HL-60 (cell line): ENCODE data around the gene GABRB1.

ENCODE experiments used
- DNase-seq, 2 experiments: peaks; one replicate each; pipeline ENCODE4 v3.0.0-alpha.2; 2010 to 2020; ENCODE audit warnings: low read depth in 1 of 2, low spot score in 1 of 2
- H3K27ac ChIP-seq: fragments of 250-450 bp; sonication (Bioruptor Pico); replicated peaks from 2 replicates; pipeline ENCODE4 v1.5.1; 2020; ENCODE audit warnings: mild to moderate bottlenecking, moderate library complexity
- H3K27me3 ChIP-seq: fragments of 250-450 bp; sonication (Bioruptor Pico); 2 replicates; pipeline ENCODE4 v1.5.1; 2021; ENCODE audit warnings: mild to moderate bottlenecking, moderate library complexity; ENCODE audit not compliant: insufficient read depth, poor library complexity, severe bottlenecking
- H3K4me3 ChIP-seq: replicated peaks from 2 replicates; pipeline ENCODE4 v1.5.1; 2011; ENCODE audit warnings: mild to moderate bottlenecking, control low read depth, low read length; ENCODE audit not compliant: insufficient read depth
- CTCF ChIP-seq: IDR thresholded peaks from one replicate; pipeline ENCODE4 v1.5.1; 2011; ENCODE audit warnings: low read length, control low read depth, inconsistent platforms; ENCODE audit not compliant: insufficient read depth
- GABPA ChIP-seq: IDR thresholded peaks from 2 replicates; pipeline ENCODE4 v1.6.1; 2012; ENCODE audit warnings: low read depth
- POLR2AphosphoS5 ChIP-seq: IDR thresholded peaks from 2 replicates; pipeline ENCODE4 v1.6.1; 2012; ENCODE audit warnings: low read depth
- REST ChIP-seq: IDR thresholded peaks from 2 replicates; pipeline ENCODE4 v1.6.1; 2012; ENCODE audit warnings: low read depth; ENCODE audit not compliant: insufficient replicate concordance
- SPI1 ChIP-seq: IDR thresholded peaks from 2 replicates; pipeline ENCODE4 v1.6.1; 2012; ENCODE audit warnings: low read depth, mild to moderate bottlenecking, borderline replicate concordance

GABRB1 gene

GRCh38 chr4:47195706-47196105 lies 164.3 kb downstream of the GABRB1 start:
- DNase-seq = no peak

GRCh38 chr4:47198791-47199190 lies 167.4 kb downstream of the GABRB1 start:
- no peak overlapping the region for H3K4me3 ChIP-seq
- no peak for DNase-seq
- H3K27me3 ChIP-seq = no peaks in the 10 kb centered on the region
- TF ChIP-seq REST (no peak), CTCF (no peak), GABPA (no peak), SPI1 (no peak), POLR2AphosphoS5 (no peak)
- no peak overlapping the region for H3K27ac ChIP-seq

More at GRCh38 chr4:47195706-47196105, 164.3 kb downstream of the GABRB1 start:
- Histone ChIP-seq H3K27ac (no peak overlapping the region), H3K4me3 (no peak overlapping the region), H3K27me3 (no peaks in the 10 kb centered on the region)
- TF ChIP-seq CTCF (no peak), GABPA (no peak), REST (no peak), POLR2AphosphoS5 (no peak), SPI1 (no peak)

- no peak overlapping the region for H3K4me3 ChIP-seq
- no peak for TF ChIP-seq CTCF
- TF ChIP-seq REST = no peak
- no peak for TF ChIP-seq POLR2AphosphoS5
- no peak for TF ChIP-seq SPI1
- no peak for TF ChIP-seq GABPA
- H3K27me3 ChIP-seq = no peaks in the 10 kb centered on the region
- H3K27ac ChIP-seq = no peak overlapping the region
- no peak for DNase-seq
Measured at GRCh38 chr4:47203593-47203992, 172.2 kb downstream of the GABRB1 start.
